Kidney (tissue), 14 donors: Measurements from ENCODE around the gene PCDHGB1. TPM values are rescaled to one million over a fixed set of nuclear protein-coding genes. Genes with fewer than 3 reads are reported as not detected.
"Not testable (repeated sequence)": the region's sequence is repeated elsewhere in the genome, so short reads cannot be mapped to it uniquely, and the experiment has no call there.

Experiments used
- DNase-seq, 5 donors: peaks; one replicate each; pipeline ENCODE4 v3.0.0-alpha.2; 2013 to 2020
- FAIRE-seq: peaks from 2 replicates; lab custom pipeline; 2012; peaks lifted over from hg19 to GRCh38; lab: Jason Lieb, UNC
- H3K27ac ChIP-seq, 2 donors: one replicate each; pipeline ENCODE4 v1.7.0; 2013; ENCODE audit warnings: low read depth in 2 of 2, low read length in 2 of 2, inconsistent platforms in 1 of 2
- H3K27me3 ChIP-seq: one replicate; pipeline ENCODE4 v1.7.1; 2013; ENCODE audit warnings: low read length, inconsistent platforms; ENCODE audit not compliant: control insufficient read depth, insufficient read depth
- H3K36me3 ChIP-seq, 3 donors: one replicate each; pipeline versions ENCODE4 v1.7.0 to v1.7.1; 2013; ENCODE audit warnings: low read length in 3 of 3, control low read depth in 1 of 3, inconsistent platforms in 1 of 3; ENCODE audit not compliant: insufficient read depth in 3 of 3, control insufficient read depth in 2 of 3
- H3K4me1 ChIP-seq, 3 donors: one replicate each; pipeline versions ENCODE4 v1.7.0 to v1.7.1; 2013; ENCODE audit warnings: low read length in 3 of 3, inconsistent platforms in 1 of 3, low read depth in 1 of 3; ENCODE audit not compliant: control insufficient read depth in 2 of 3, insufficient read depth in 2 of 3
- H3K4me3 ChIP-seq, 3 donors: one replicate each; pipeline versions ENCODE4 v1.7.0 to v1.8.1; 2013; ENCODE audit warnings: low read length in 3 of 3, control low read depth in 1 of 3, inconsistent platforms in 1 of 3
- H3K9ac ChIP-seq, 3 donors: one replicate each; pipeline versions ENCODE4 v1.7.0 to v1.7.1; 2013; ENCODE audit warnings: low read length in 3 of 3, control low read depth in 1 of 3, inconsistent platforms in 1 of 3
- H3K9me3 ChIP-seq, 3 donors: one replicate each; pipeline versions ENCODE4 v1.7.0 to v1.7.1; 2013; ENCODE audit warnings: low read length in 3 of 3, control low read depth in 1 of 3, inconsistent platforms in 1 of 3; ENCODE audit not compliant: control insufficient read depth in 2 of 3, insufficient read depth in 1 of 3
- CTCF ChIP-seq: IDR thresholded peaks from 3 replicates; pipeline ENCODE4 v1.5.1; 2012; ENCODE audit warnings: mild to moderate bottlenecking, moderate library complexity, borderline replicate concordance; ENCODE audit not compliant: insufficient read depth; ENCODE audit errors: extremely low read depth
- intact Hi-C: fragments of 100-400 bp; cut with DNase I; formaldehyde crosslinking; loops from one replicate; pipeline ENCODE4 v1.11.1; 2022
- polyA plus RNA-seq: library from polyadenylated mRNA; stranded (reverse); fragments of 350-450 nt; fragmentation: Illumina TruSeq; extraction: RNeasy Lipid Tissue Mini Kit (QIAGEN cat#74804); gene quantifications from one replicate; pipeline ENCODE4 v1.2.3, GENCODE V29; 2014; ENCODE audit warnings: low read depth, low replicate concordance; ENCODE audit not compliant: insufficient read depth
- total RNA-seq: library from RNA; stranded (reverse); fragmentation: NEBNext Ultra II Directional; extraction: Animal tissue kit (Norgen Biotek cat#: 25700); gene quantifications from one replicate; pipeline ENCODE4 v1.2.1, GENCODE V29; 2021
- donor health status: control.
- donor health status: control.
- donor health status: control.
- donor health status: control.
- donor health status: control.
- donor health status: DM: yes; HTN: yes; CAD: no.
- donor health status: Normal renal cell carcinoma (clear cell type).

PCDHGB1 gene
- total and polyA plus RNA-seq, 2 donors from 2014 or later = 0.37 to 2.9 TPM

GRCh38 chr5:141328231-141328630, 21.7 kb upstream of the PCDHGB1 start:
- Histone ChIP-seq H3K9me3 (peaks cover 0 to 39% (median 16%) of the 10 kb centered on the region in 3 donors), H3K27me3 (no peaks in the 10 kb centered on the region), H3K4me3 (no peak overlapping the region), H3K9ac (no peak overlapping the region), H3K27ac (no peak overlapping the region), H3K4me1 (no peaks in the 10 kb centered on the region), H3K36me3 (no peaks in the 10 kb centered on the region)
- no peak for FAIRE-seq
- intact Hi-C loops = no loop called here
- DNase-seq = no peak
- TF ChIP-seq CTCF = no peak

GRCh38 chr5:141330299-141331080, 19.4 kb upstream of the PCDHGB1 start, which contains the start of gene PCDHGA1:
Gene PCDHGA1 (plus strand): TSS chr5:141330514.
- FAIRE-seq (no peak), DNase-seq (peak in 1 of 5 donors; percentile 9)
- no peak within 1 kb of the TSS for H3K27ac ChIP-seq
- H3K4me3 ChIP-seq = peak within 1 kb of the TSS in 1 of 3 donors; percentile 8
- no peaks in the 10 kb centered on the region for H3K27me3 ChIP-seq
- intact Hi-C loops = no loop called here
- H3K9ac ChIP-seq = no peak within 1 kb of the TSS
- H3K9me3 ChIP-seq = peaks cover 0 to 39% (median 17%) of the 10 kb centered on the region in 3 donors
- no peaks in the 10 kb centered on the region for H3K4me1 ChIP-seq
- TF ChIP-seq CTCF = peak; percentile 21
- H3K36me3 ChIP-seq = no peaks in the 10 kb centered on the region

GRCh38 chr5:141332571-141332970, 17.3 kb upstream of the PCDHGB1 start:
- H3K36me3 ChIP-seq, DNase-seq, H3K4me1 ChIP-seq, FAIRE-seq, H3K4me3 ChIP-seq, intact Hi-C loops, H3K9ac ChIP-seq, H3K27ac ChIP-seq, H3K27me3 ChIP-seq: not testable (repeated sequence)
- H3K9me3 ChIP-seq = peaks cover 0 to 45% (median 18%) of the 10 kb centered on the region in 3 donors

GRCh38 chr5:141338538-141339306, 11.2 kb upstream of the PCDHGB1 start, which contains the start of gene PCDHGA2:
Gene PCDHGA2 (plus strand): TSS chr5:141338760.
- DNase-seq = peak in 3 of 5 donors; percentile 57 to 80 (median 76)
- intact Hi-C loops = no loop called here
- Histone ChIP-seq H3K27me3 (no peaks in the 10 kb centered on the region), H3K4me1 (no peaks in the 10 kb centered on the region), H3K9me3 (peaks cover 0 to 56% (median 26%) of the 10 kb centered on the region in 3 donors), H3K27ac (no peak within 1 kb of the TSS), H3K9ac (no peak within 1 kb of the TSS), H3K36me3 (no peaks in the 10 kb centered on the region), H3K4me3 (peak within 1 kb of the TSS; percentile 31 to 55 (median 42))
- FAIRE-seq = no peak
- peak; percentile 18 for TF ChIP-seq CTCF

- H3K9ac ChIP-seq, H3K27me3 ChIP-seq, FAIRE-seq, H3K36me3 ChIP-seq, H3K4me3 ChIP-seq, H3K27ac ChIP-seq, DNase-seq, intact Hi-C loops, H3K4me1 ChIP-seq: not testable (repeated sequence)
- peaks cover 2 to 66% (median 24%) of the 10 kb centered on the region in 3 donors for H3K9me3 ChIP-seq
Observed at GRCh38 chr5:141340781-141341354, 9.0 kb upstream of the PCDHGB1 start.
